Measurements from ENCODE around the gene RBFOX2.
"Not testable (repeated sequence)": the region's sequence is repeated elsewhere in the genome, so short reads cannot be mapped to it uniquely, and the experiment has no call there.

RBFOX2 gene

GRCh38 chr22:35769974-35770373 lies 258.6 kb downstream of the RBFOX2 start:
- no peak for DNase-seq (ENCODE audit: low spot score)

GRCh38 chr22:35766654-35767580 lies 261.7 kb downstream of the RBFOX2 start:
- DNase-seq (ENCODE audit: low spot score): no peak

- DNase-seq (ENCODE audit: low spot score): no peak
These were observed 267.6 kb downstream of the RBFOX2 start for GRCh38 chr22:35761037-35761436.

- no peak for DNase-seq (ENCODE audit: low spot score)
These were observed 270.2 kb downstream of the RBFOX2 start for GRCh38 chr22:35758394-35758793.

GRCh38 chr22:35756722-35757121 lies 271.9 kb downstream of the RBFOX2 start:
- no peak for DNase-seq (ENCODE audit: low spot score)

GRCh38 chr22:35754761-35755160 lies 273.9 kb downstream of the RBFOX2 start:
- no peak for DNase-seq (ENCODE audit: low spot score)

GRCh38 chr22:35752863-35753189 lies 275.8 kb downstream of the RBFOX2 start:
- no peak for DNase-seq (ENCODE audit: low spot score)

- DNase-seq (ENCODE audit: low spot score): no peak
These were observed 276.4 kb downstream of the RBFOX2 start for GRCh38 chr22:35752006-35752862.

GRCh38 chr22:35749808-35750207 lies 278.8 kb downstream of the RBFOX2 start:
- DNase-seq (ENCODE audit: low spot score): no peak

- DNase-seq (ENCODE audit: low spot score): no peak
These were observed 281.5 kb downstream of the RBFOX2 start for GRCh38 chr22:35746946-35747703.

- DNase-seq (ENCODE audit: low spot score): no peak
These were observed 282.4 kb downstream of the RBFOX2 start for GRCh38 chr22:35746248-35746647.

- DNase-seq (ENCODE audit: low spot score): no peak
These were observed 285.2 kb downstream of the RBFOX2 start for GRCh38 chr22:35743326-35743860.

- DNase-seq (ENCODE audit: low spot score): no peak
These were observed 286.1 kb downstream of the RBFOX2 start for GRCh38 chr22:35742342-35743100.

- DNase-seq (ENCODE audit: low spot score): no peak
These were observed 288.0 kb downstream of the RBFOX2 start for GRCh38 chr22:35740616-35741015.

GRCh38 chr22:35739931-35740380 lies 288.7 kb downstream of the RBFOX2 start:
- DNase-seq (ENCODE audit: low spot score): no peak

- no peak for DNase-seq (ENCODE audit: low spot score)
These were observed 289.3 kb downstream of the RBFOX2 start for GRCh38 chr22:35739076-35739930.

GRCh38 chr22:35737886-35738285 lies 290.7 kb downstream of the RBFOX2 start:
- DNase-seq (ENCODE audit: low spot score): not testable (repeated sequence)

- no peak for DNase-seq (ENCODE audit: low spot score)
These were observed 291.9 kb downstream of the RBFOX2 start for GRCh38 chr22:35736701-35737100.

GRCh38 chr22:35736166-35736565 lies 292.5 kb downstream of the RBFOX2 start:
- DNase-seq (ENCODE audit: low spot score): no peak

GRCh38 chr22:35735542-35735941 lies 293.1 kb downstream of the RBFOX2 start:
- DNase-seq (ENCODE audit: low spot score): no peak
